Psoas muscle (tissue), 8 donors: ENCODE data around the gene ZYX. TPM values are rescaled to one million over a fixed set of nuclear protein-coding genes. Genes with fewer than 3 reads are reported as not detected.
A peak's percentile ranks its signal among the peaks of the same experiment; 100 is the strongest.

Experiments used
- ATAC-seq, 4 donors: fragments of 200-7000 bp; cut with Tn5 transposase; one replicate each; pipeline ENCODE4 v1.9.1; 2020; ENCODE audit warnings: moderate library complexity in 3 of 4, mild to moderate bottlenecking in 2 of 4
- DNase-seq, 2 donors: peaks; one replicate each; pipeline ENCODE4 v3.0.0-alpha.2; 2020
- H3K27ac ChIP-seq: fragments of 200-600 bp; one replicate; pipeline ENCODE4 v1.8.0; 2022
- H3K27me3 ChIP-seq, 3 donors: fragments of 200-600 bp in 1 of 3; one replicate each; pipeline versions ENCODE4 v1.6.1 to v1.8.0; 2013 to 2022; ENCODE audit warnings: low read length in 2 of 3, mild to moderate bottlenecking in 2 of 3, moderate library complexity in 1 of 3; ENCODE audit not compliant: insufficient read depth in 3 of 3
- H3K36me3 ChIP-seq, 2 donors: fragments of 200-600 bp in 1 of 2; one replicate each; pipeline versions ENCODE4 v1.6.1 to v1.8.0; 2013 to 2022; ENCODE audit warnings: low read depth in 1 of 2, mild to moderate bottlenecking in 1 of 2, moderate library complexity in 1 of 2; ENCODE audit not compliant: insufficient read depth in 1 of 2
- H3K4me1 ChIP-seq: fragments of 200-600 bp; one replicate; pipeline ENCODE4 v1.8.0; 2022
- H3K4me3 ChIP-seq: fragments of 200-600 bp; one replicate; pipeline ENCODE4 v1.8.0; 2022; ENCODE audit warnings: mild to moderate bottlenecking
- H3K9me3 ChIP-seq: fragments of 200-600 bp; one replicate; pipeline ENCODE4 v1.8.0; 2022
- WGBS, 3 donors: extraction: QIAGEN DNeasy Blood & Tissue Kit; methylation state at CpG; one replicate each; pipeline versions ENCODE4 v1.1.6 to v1.1.7; 2013; 5-methylcytosine and 5-hydroxymethylcytosine counted together
- intact Hi-C, 2 donors: fragments of 100-400 bp; cut with DNase I; formaldehyde crosslinking; loops; one replicate each; pipeline versions ENCODE4 v1.11.0 to v1.14.2; 2022
- polyA plus RNA-seq, 3 donors: library from polyadenylated mRNA; stranded (reverse); fragments of 200-250 nt; gene quantifications; one replicate each; pipeline ENCODE4 v1.2.3, GENCODE V29; 2013
- total RNA-seq, 4 donors: library from RNA; stranded (reverse); fragmentation: NEBNext Ultra II Directional in 2 of 4; extraction: Animal tissue kit (Norgen Biotek cat#: 25700) in 2 of 4; gene quantifications; one replicate each; pipeline versions ENCODE4 v1.2.1 to v1.2.4, GENCODE V29; 2021 to 2023
- TF ChIP-seq, protein P1 (sequence below): fragments of 200-600 bp; IDR thresholded peaks from one replicate; pipeline ENCODE4 v1.8.0; 2022; ENCODE audit warnings: antibody characterized with exemption
- donor health status: healthy with polysubstance abuse.
- donor health status: DM: no; HTN: no; CAD: no; lungs with moderate emphysema.
- donor health status: Bipolar disorder and iron deficiency.
- donor health status: healthy.
- donor health status: DM: yes; HTN: yes; CAD: no.
- donor health status: DM: no; HTN: no; CAD: no.
- donor health status: DM: no; HTN: no; CAD: no.
- donor health status: DM: yes; HTN: yes; CAD: no.

ZYX gene
- total and polyA plus RNA-seq, 7 donors: 34.4 to 215 (median 84.1) TPM

DNA sequence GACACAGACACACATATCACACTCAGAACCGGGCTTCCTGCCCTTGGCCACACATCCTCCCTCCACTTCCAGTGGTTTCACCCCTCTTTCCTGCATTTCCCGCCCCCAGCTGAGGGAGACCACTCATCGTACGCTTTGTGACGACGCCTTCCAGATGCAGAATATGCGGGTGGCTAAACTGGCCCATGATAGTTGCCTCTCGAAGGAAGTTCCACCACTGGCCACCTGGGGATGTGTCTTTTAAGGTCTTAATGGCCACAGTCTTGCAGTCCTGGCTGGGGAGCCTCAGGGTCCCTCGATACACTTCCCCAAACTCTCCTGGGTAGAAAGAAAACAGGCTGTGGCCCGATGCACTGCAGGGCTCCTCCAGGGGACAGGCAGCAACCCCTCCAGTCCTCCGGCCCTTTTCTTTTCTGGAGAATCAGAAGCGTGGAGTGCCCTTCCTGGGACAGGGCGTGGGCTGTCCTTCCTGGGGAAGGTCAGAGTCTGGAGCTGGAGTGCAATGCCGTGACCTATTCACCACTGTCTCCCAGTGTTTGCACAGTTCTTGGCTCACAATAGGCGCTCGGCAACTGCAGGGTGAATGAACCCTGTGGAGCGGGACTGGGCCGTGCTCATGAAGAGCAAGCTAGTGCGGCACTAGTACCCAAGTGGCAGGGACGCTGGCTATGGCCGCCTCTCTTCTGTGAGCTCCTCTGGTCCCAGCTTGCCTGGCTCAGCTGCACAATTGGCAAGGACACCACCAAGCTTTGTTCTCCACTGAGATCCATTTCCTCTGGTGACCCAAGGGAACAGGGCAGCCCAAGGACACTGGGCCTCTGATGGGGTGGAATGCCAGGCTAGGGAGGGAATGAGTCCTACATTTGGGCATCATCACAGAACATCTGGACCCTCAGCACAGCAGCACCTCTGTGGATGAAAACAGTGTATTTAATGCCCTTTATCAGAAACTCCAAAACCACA, 14.3 kb downstream of the ZYX start:
- H3K9me3 ChIP-seq: no peaks in the 10 kb centered on the region
- peaks cover 12% of the 10 kb centered on the region for H3K4me1 ChIP-seq
- TF ChIP-seq, protein P1, sequence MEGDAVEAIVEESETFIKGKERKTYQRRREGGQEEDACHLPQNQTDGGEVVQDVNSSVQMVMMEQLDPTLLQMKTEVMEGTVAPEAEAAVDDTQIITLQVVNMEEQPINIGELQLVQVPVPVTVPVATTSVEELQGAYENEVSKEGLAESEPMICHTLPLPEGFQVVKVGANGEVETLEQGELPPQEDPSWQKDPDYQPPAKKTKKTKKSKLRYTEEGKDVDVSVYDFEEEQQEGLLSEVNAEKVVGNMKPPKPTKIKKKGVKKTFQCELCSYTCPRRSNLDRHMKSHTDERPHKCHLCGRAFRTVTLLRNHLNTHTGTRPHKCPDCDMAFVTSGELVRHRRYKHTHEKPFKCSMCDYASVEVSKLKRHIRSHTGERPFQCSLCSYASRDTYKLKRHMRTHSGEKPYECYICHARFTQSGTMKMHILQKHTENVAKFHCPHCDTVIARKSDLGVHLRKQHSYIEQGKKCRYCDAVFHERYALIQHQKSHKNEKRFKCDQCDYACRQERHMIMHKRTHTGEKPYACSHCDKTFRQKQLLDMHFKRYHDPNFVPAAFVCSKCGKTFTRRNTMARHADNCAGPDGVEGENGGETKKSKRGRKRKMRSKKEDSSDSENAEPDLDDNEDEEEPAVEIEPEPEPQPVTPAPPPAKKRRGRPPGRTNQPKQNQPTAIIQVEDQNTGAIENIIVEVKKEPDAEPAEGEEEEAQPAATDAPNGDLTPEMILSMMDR: peak; percentile 5
- WGBS, 3 donors: 42 to 56% (median 44%) methylated on average over 21 of the region's 21 CpGs
- intact Hi-C loops: no loop called here
- peaks cover 0 to 25% of the 10 kb centered on the region in 2 donors for H3K36me3 ChIP-seq
- H3K4me3 ChIP-seq: no peak overlapping the region
- peak; percentile 6 to 23 (median 12) for ATAC-seq
- no peak for DNase-seq
- no peaks in the 10 kb centered on the region for H3K27me3 ChIP-seq
- H3K27ac ChIP-seq: no peak overlapping the region

GRCh38 chr7:143396182-143396581, 15.0 kb downstream of the ZYX start:
- Histone ChIP-seq H3K27me3 (no peaks in the 10 kb centered on the region), H3K9me3 (no peaks in the 10 kb centered on the region), H3K4me3 (no peak overlapping the region), H3K27ac (no peak overlapping the region), H3K36me3 (peaks cover 0 to 18% of the 10 kb centered on the region in 2 donors), H3K4me1 (peaks cover 5% of the 10 kb centered on the region)
- intact Hi-C loops: no loop called here
- 72 to 82% (median 76%) methylated on average over 7 of the region's 7 CpGs for WGBS, 3 donors
- ATAC-seq: no peak
- DNase-seq: no peak
- TF ChIP-seq, protein P1: no peak

DNA sequence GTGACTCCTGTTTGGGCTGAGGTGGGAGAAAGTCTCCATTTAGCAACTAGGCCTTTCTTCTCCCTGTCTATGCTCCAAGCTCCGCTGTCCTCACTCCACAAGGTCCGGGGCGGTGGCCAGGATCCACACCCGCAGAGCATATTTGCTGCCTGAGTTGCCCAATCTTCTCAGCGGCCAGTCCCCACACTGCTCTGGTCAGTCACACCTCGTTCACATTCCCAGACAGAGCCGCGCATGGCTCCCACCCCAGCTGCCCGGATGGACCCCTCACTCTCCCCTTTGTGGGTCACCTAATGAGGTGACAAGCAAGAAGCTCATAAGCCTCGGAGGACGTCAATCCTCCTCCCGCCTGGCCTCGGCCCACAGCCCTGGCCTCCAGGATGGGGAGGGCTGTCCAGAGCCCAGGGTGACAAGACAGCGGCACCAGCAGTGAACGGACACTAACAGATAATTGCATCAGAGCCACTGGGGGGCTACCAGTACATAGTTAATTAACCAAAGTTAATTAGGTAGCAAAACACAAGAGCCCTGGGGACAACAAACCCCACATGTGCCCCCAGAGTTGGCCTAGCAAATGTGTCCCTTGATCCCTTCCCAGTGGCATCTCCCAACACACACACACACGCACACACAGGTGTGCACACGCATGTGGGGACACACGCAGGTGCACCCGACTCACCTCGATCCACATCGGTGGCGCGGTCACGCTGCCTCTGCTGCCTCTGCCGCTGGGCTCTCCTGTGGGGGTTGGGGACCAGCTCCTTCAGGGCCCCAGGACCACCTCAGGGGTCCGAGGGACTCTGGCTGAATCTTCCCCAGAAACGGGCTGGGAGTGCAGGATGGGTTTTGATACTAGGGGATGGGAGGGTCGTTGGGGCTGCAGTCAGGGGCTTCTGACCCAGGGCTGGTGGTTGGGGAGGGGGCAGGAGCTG, 15.7 kb downstream of the ZYX start:
- no peak for DNase-seq
- peak in 1 of 4 donors; percentile 48 for ATAC-seq

DNA sequence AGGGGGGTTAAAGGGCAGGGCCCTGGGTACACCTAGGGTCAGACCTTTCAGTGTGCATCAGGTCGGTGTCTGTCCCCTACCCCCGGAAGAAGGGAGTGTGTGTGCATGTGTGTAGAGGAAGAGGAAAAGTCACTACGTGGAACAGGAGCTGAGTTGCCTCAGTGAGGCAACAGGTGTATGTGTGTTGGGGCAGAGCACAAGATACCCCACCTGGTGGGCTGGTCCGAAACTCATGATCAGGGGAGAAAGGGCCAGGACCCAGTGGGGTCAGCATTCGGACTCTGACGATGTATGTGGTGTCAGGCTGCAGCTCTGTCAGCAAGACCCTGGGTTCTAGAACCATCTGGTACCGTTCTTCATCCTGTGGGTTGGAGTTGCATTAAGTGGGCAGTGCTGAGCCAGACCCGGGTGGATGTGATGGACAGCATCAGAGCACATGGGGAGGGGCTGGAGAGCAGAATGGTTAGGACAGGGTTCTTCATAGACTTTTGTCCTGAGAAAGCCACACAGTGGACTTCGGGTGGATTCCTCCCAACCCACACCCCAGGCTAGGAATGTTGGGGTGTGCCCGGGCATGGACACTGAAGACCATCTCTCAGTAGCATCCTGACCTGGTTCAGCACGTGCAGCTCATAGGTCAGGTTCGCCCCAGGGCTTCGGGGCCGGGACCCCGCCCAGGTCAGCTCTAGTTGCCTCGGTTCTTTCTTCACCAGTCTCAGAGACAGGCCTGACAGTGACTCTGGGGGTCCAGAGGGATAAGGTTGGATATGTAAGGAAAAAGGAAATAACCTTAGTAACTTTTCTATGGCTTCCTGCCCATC, 16.8 kb downstream of the ZYX start:
- H3K9me3 ChIP-seq: no peaks in the 10 kb centered on the region
- TF ChIP-seq, protein P1: no peak
- ATAC-seq (no peak), DNase-seq (no peak)
- H3K27ac ChIP-seq: no peak overlapping the region
- H3K4me1 ChIP-seq: no peaks in the 10 kb centered on the region
- no peaks in the 10 kb centered on the region for H3K27me3 ChIP-seq
- intact Hi-C loops: no loop called here
- no peak overlapping the region for H3K4me3 ChIP-seq
- 88 to 92% (median 89%) methylated on average over 16 of the region's 16 CpGs for WGBS, 3 donors
- H3K36me3 ChIP-seq: peaks cover 0 to 1% of the 10 kb centered on the region in 2 donors

More for the DNA sequence above, 15.7 kb downstream of the ZYX start:
- Histone ChIP-seq H3K9me3 (no peaks in the 10 kb centered on the region), H3K27ac (no peak overlapping the region), H3K27me3 (no peaks in the 10 kb centered on the region), H3K36me3 (peaks cover 0 to 11% of the 10 kb centered on the region in 2 donors), H3K4me1 (peaks cover under 1% of the 10 kb centered on the region), H3K4me3 (no peak overlapping the region)
- intact Hi-C loops: no loop called here
- TF ChIP-seq, protein P1: no peak
- 82 to 88% (median 85%) methylated on average over 28 of the region's 28 CpGs for WGBS, 3 donors
